DOHH2 (cell line): ENCODE measurements around the gene C13orf46.

Source experiments
- H3F3A ChIP-seq: fragments of 200-600 bp; sonication (generic), shearing (Covaris generic); 2 replicates; pipeline ENCODE4 v1.6.0; 2016; ENCODE audit warnings: antibody characterized with exemption, mild to moderate bottlenecking; ENCODE audit not compliant: control insufficient read depth, insufficient read depth
- H3K27ac ChIP-seq: fragments of 200-600 bp; sonication (generic); 2 replicates; pipeline ENCODE4 v1.5.1; 2014; ENCODE audit warnings: low read depth, mild to moderate bottlenecking, low read length, moderate library complexity
- H3K27me3 ChIP-seq: fragments of 200-600 bp; sonication (generic); 2 replicates; pipeline ENCODE4 v1.6.1; 2014; ENCODE audit warnings: mild to moderate bottlenecking, low read length, mixed read lengths; ENCODE audit not compliant: control insufficient read depth
- H3K36me3 ChIP-seq: fragments of 200-600 bp; sonication (generic); 2 replicates; pipeline ENCODE4 v1.6.1; 2014; ENCODE audit warnings: mild to moderate bottlenecking, low read length, moderate library complexity, mixed read lengths; ENCODE audit not compliant: control insufficient read depth
- H3K4me1 ChIP-seq: fragments of 200-600 bp; sonication (generic); 2 replicates; pipeline ENCODE4 v1.6.1; 2014; ENCODE audit warnings: mild to moderate bottlenecking, low read length, mixed read lengths; ENCODE audit not compliant: control insufficient read depth
- H3K4me2 ChIP-seq: fragments of 200-600 bp; sonication (generic); 2 replicates; pipeline ENCODE4 v1.6.0; 2014; ENCODE audit warnings: mild to moderate bottlenecking, low read length, moderate library complexity
- H3K4me3 ChIP-seq: fragments of 200-600 bp; sonication (generic); 2 replicates; pipeline ENCODE4 v1.5.1; 2014; ENCODE audit warnings: mild to moderate bottlenecking, low read length, mixed read lengths
- H3K79me2 ChIP-seq: fragments of 200-600 bp; sonication (generic); 2 replicates; pipeline ENCODE4 v1.6.1; 2014; ENCODE audit warnings: mild to moderate bottlenecking, low read length, mixed read lengths; ENCODE audit not compliant: control insufficient read depth
- H3K9me2 ChIP-seq: fragments of 200-600 bp; sonication (generic); replicated peaks from 2 replicates; pipeline ENCODE4 v1.6.1; 2014; ENCODE audit warnings: mild to moderate bottlenecking, low read length, mixed read lengths; ENCODE audit not compliant: control insufficient read depth
- H3K9me3 ChIP-seq: fragments of 200-600 bp; sonication (generic); 2 replicates; pipeline ENCODE4 v1.6.1; 2014; ENCODE audit warnings: antibody characterized with exemption, low read length, mixed read lengths; ENCODE audit not compliant: control insufficient read depth, insufficient read depth
- H4K20me1 ChIP-seq: fragments of 200-600 bp; sonication (generic); 2 replicates; pipeline ENCODE4 v1.6.0; 2014; ENCODE audit warnings: low read depth, mild to moderate bottlenecking, antibody characterized with exemption, low read length, moderate library complexity; ENCODE audit not compliant: control insufficient read depth, insufficient read depth
- EZH2phosphoT487 ChIP-seq: fragments of 200-600 bp; sonication (generic); IDR thresholded peaks from 2 replicates; pipeline ENCODE4 v1.6.1; 2017; ENCODE audit warnings: borderline replicate concordance, mild to moderate bottlenecking, antibody characterized with exemption, low read length, moderate library complexity, mixed read lengths
- TF ChIP-seq, protein P1 (sequence below): fragments of 200-600 bp; sonication (generic); IDR thresholded peaks from one replicate; pipeline ENCODE4 v1.5.1; 2014; ENCODE audit warnings: antibody characterized with exemption, mild to moderate bottlenecking, low read depth, low read length; ENCODE audit not compliant: poor library complexity, severe bottlenecking

Gene C13orf46

DNA sequence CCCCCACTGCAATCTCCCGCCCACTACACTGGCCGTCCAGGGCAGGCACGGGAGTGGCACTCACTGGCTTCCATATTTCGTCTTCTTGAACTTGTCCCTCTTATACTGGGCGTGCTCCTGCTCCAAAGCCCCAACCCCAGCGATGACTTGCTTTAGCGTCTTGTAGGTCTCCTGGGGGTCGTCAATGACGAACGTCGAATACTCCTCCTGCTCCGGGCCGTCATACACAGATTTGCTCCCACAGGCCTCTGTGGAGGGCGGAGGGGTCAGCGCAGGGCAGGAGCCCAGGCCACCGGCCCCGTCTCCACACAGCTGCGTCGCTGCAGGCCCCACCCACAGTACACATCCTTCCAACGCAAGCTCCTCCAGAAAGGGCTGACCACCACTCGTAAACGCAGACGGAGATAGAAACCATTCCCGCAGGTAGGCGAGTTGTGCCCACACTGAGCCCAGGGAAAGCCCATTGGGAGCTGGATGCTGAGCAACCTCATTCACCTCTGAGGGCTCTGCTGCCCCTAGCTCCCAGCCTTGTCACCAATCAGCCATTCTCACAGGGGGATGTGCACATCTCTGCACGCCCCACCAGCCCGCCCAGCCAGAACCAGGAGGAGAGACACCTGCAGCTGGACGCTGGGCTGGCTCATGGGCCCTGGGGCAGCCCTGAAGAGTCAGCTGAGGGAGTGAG is 7.9 kb upstream of the C13orf46 start:
- Histone ChIP-seq H3K9me2 (no peaks in the 10 kb centered on the region), H3K27ac (no peak overlapping the region), H3K9me3 (no peaks in the 10 kb centered on the region), H3K4me3 (no peak overlapping the region), H3K4me2 (no peak overlapping the region), H4K20me1 (no peaks in the 10 kb centered on the region), H3K27me3 (no peaks in the 10 kb centered on the region), H3K36me3 (no peaks in the 10 kb centered on the region), H3K79me2 (no peaks in the 10 kb centered on the region), H3F3A (no peaks in the 10 kb centered on the region), H3K4me1 (no peaks in the 10 kb centered on the region)
- TF ChIP-seq, protein P1, sequence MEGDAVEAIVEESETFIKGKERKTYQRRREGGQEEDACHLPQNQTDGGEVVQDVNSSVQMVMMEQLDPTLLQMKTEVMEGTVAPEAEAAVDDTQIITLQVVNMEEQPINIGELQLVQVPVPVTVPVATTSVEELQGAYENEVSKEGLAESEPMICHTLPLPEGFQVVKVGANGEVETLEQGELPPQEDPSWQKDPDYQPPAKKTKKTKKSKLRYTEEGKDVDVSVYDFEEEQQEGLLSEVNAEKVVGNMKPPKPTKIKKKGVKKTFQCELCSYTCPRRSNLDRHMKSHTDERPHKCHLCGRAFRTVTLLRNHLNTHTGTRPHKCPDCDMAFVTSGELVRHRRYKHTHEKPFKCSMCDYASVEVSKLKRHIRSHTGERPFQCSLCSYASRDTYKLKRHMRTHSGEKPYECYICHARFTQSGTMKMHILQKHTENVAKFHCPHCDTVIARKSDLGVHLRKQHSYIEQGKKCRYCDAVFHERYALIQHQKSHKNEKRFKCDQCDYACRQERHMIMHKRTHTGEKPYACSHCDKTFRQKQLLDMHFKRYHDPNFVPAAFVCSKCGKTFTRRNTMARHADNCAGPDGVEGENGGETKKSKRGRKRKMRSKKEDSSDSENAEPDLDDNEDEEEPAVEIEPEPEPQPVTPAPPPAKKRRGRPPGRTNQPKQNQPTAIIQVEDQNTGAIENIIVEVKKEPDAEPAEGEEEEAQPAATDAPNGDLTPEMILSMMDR: no peak
- no peak for TF ChIP-seq EZH2phosphoT487

DNA sequence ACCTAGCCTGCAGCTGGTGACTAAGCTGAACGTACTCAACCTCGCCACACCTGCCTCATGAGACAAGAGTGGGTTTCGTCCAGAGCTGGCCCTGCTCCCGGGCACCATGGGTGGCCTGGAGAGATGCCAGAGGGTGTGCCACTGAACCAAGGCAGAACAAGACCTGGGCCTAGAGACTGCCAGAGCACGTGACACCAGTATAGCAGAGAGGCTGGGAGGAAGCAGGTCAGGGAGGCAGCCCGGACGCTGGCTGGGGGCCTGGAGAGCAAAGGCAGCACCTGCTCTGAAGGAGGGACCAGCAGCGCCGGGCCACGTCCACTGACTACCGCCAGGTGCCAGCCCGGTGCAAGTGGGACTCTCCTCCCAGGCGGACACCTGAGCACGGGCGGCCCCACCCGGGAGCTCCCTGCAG is 7.3 kb upstream of the C13orf46 start:
- Histone ChIP-seq H3K4me3 (no peak overlapping the region), H3K27ac (no peak overlapping the region), H3K27me3 (no peaks in the 10 kb centered on the region), H3K79me2 (no peaks in the 10 kb centered on the region), H3K9me3 (no peaks in the 10 kb centered on the region), H3K36me3 (no peaks in the 10 kb centered on the region), H3F3A (no peaks in the 10 kb centered on the region), H3K4me1 (no peaks in the 10 kb centered on the region), H3K9me2 (no peaks in the 10 kb centered on the region), H4K20me1 (no peaks in the 10 kb centered on the region), H3K4me2 (no peak overlapping the region)
- TF ChIP-seq, protein P1: no peak
- no peak for TF ChIP-seq EZH2phosphoT487

DNA sequence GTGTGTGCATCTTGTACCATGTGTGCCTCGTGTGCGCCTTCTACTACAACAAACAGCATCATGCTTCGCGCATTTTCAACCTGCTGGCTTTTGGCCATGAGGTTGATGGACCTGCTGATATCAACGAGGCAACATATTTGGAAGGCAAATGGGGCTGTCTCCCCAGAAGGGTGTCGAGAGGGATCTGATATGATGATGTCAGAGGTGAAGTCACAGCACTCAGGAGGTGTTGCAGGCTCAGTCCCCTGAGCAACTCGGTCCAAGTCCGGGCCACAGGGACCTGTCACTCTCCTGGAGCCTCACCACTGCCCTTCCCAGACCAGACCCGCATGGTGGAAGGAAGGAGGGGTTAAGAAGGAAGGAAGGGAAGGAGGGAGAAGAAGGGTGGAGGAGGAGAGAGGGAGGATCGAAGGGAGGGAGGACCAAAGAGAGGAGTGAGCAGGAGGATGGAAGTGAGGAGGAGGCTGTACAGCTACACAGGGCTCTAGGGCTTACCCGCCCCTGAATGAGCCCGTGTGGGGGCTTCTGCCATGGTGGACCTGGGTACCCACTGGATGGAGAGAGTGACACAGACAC is 6.7 kb upstream of the C13orf46 start:
- TF ChIP-seq, protein P1: no peak
- TF ChIP-seq EZH2phosphoT487: no peak
- no peaks in the 10 kb centered on the region for H3K9me3 ChIP-seq
- no peaks in the 10 kb centered on the region for H3K36me3 ChIP-seq
- H3K9me2 ChIP-seq: no peaks in the 10 kb centered on the region
- no peaks in the 10 kb centered on the region for H3K79me2 ChIP-seq
- no peaks in the 10 kb centered on the region for H3K4me1 ChIP-seq
- H3K4me3 ChIP-seq: no peak overlapping the region
- H4K20me1 ChIP-seq: no peaks in the 10 kb centered on the region
- H3K4me2 ChIP-seq: no peak overlapping the region
- H3K27me3 ChIP-seq: no peaks in the 10 kb centered on the region
- H3K27ac ChIP-seq: no peak overlapping the region
- H3F3A ChIP-seq: no peaks in the 10 kb centered on the region
